Measurements from ENCODE around the gene RIPK3. TPM values are rescaled to one million over a fixed set of nuclear protein-coding genes. Genes with fewer than 3 reads are reported as not detected.

Gene RIPK3
- total and polyA plus RNA-seq, 2 of the 8 experiments (the other 6 are each of a cell fraction or from before 2014, with no cell fraction given), result 0.24 to 0.39 TPM

GRCh38 chr14:24364841-24365240, 25.1 kb upstream of the RIPK3 start:
- Histone ChIP-seq H3K56ac (replicated peaks; ENCODE audit: insufficient read length, low read depth, low read length) (no peak overlapping the region), H3K4me1 (replicated peaks in 1 of 4; ENCODE audit: control insufficient read depth in 3 of 4, insufficient read depth in 4 of 4, low read length in 3 of 4) (peaks cover 0 to 10% (median 6%) of the 10 kb centered on the region in 4 experiments; a peak in 5 of 7 replicates), H2AK5ac (ENCODE audit: low read depth, low read length) (no peak overlapping the region), H4K8ac (ENCODE audit: extremely low read depth, insufficient read depth, low read length) (no peak overlapping the region), H3K23me2 (ENCODE audit: low read depth, low read length) (peaks cover 16% of the 10 kb centered on the region), H4K20me1 (replicated peaks in 1 of 2; ENCODE audit: control insufficient read depth in 1 of 2, insufficient read depth in 2 of 2, low read length in 2 of 2) (no peaks in the 10 kb centered on the region), H2BK120ac (replicated peaks; ENCODE audit: low read depth, low read length) (no peak overlapping the region), H3K4me3 (ENCODE audit: extremely low read depth in 1 of 4, insufficient read depth in 2 of 4, low read depth in 3 of 4, low read length in 4 of 4) (no peak overlapping the region), H3K27me3 (replicated peaks in 1 of 4; ENCODE audit: control insufficient read depth in 3 of 4, extremely low read depth in 1 of 4, insufficient read depth in 3 of 4, low read length in 3 of 4) (peaks cover 0 to 8% (median 2%) of the 10 kb centered on the region in 4 experiments; a peak in 4 of 7 replicates), H4K5ac (ENCODE audit: insufficient read length, low read depth, low read length) (no peak overlapping the region), H3K79me1 (ENCODE audit: low read depth, low read length) (no peaks in the 10 kb centered on the region; the same call in 1 of the 2 replicates), H3K79me2 (ENCODE audit: control insufficient read depth in 1 of 2, insufficient read depth in 2 of 2, low read length in 2 of 2) (no peaks in the 10 kb centered on the region), H2BK5ac (ENCODE audit: low read depth, low read length) (no peak overlapping the region), H2AFZ (ENCODE audit: low read length) (no peak overlapping the region), H3K36me3 (ENCODE audit: control insufficient read depth in 2 of 4, insufficient read depth in 4 of 4, low read length in 3 of 4) (no peaks in the 10 kb centered on the region), H3K9me3 (ENCODE audit: insufficient read depth in 2 of 2, low read depth in 1 of 2, low read length in 1 of 2) (no peaks in the 10 kb centered on the region), H4K91ac (replicated peaks; ENCODE audit: insufficient read length, low read length) (no peak overlapping the region), H3K4me2 (ENCODE audit: insufficient read depth in 1 of 2, low read depth in 2 of 2, low read length in 2 of 2) (no peak overlapping the region; a peak in 1 of 4 replicates), H3K18ac (ENCODE audit: extremely low read depth, low read length) (no peak overlapping the region), H2BK12ac (ENCODE audit: low read depth, low read length) (no peak overlapping the region), H2BK20ac (ENCODE audit: low read length) (no peak overlapping the region), H3K14ac (ENCODE audit: insufficient read length) (no peak overlapping the region), H2BK15ac (ENCODE audit: low read length) (no peak overlapping the region), H3K9ac (replicated peaks in 1 of 4; ENCODE audit: extremely low read depth in 1 of 4, low read depth in 3 of 4, low read length in 3 of 4) (no peak overlapping the region), H3K27ac (ENCODE audit: low read depth, low read length) (no peak overlapping the region), H3K23ac (ENCODE audit: insufficient read length) (no peak overlapping the region), H3K4ac (replicated peaks; ENCODE audit: insufficient read length, low read depth, low read length) (no peak overlapping the region)
- WGBS, 2 experiments (ENCODE audit: extremely low coverage in 1 of 2, insufficient coverage in 1 of 2, insufficient read length in 1 of 2, insufficient replicate concordance in 2 of 2, low coverage in 1 of 2, low lambda C conversion rate in 2 of 2, missing lambda C conversion rate in 1 of 2), result 90% methylated on average over 1 of the region's 1 CpG; no CpG with 5 or more reads in 1 of the 2 experiments
- FAIRE-seq, result no peak
- no peak for DNase-seq (ENCODE audit: low read depth in 1 of 2, low spot score in 2 of 2)
- CTCF ChIA-PET (ENCODE audit: partially characterized antibody), result interaction anchor here (0.8 to 2.3 kb wide), 24 partner anchors 9 to 77 kb away, joined by 3 to 94 read pairs (median 11); partner anchors contain the start of genes ADCY4, CBLN3, KHNYN and RIPK3
- POLR2A ChIA-PET (ENCODE audit: partially characterized antibody), result no interaction called here
- TF ChIP-seq NANOG (IDR thresholded peaks at IDR 0.05; ENCODE audit: insufficient read depth, low read depth, low read length, poor library complexity, severe bottlenecking) (no peak), SP4 (IDR thresholded peaks at IDR 0.05; ENCODE audit: low read length) (no peak), PHF8 (conservative IDR thresholded peaks at IDR 0.05; ENCODE audit: low read depth, low read length) (no peak), USF2 (IDR thresholded peaks at IDR 0.05; ENCODE audit: low read length) (no peak), POLR2AphosphoS5 (IDR thresholded peaks at IDR 0.05; ENCODE audit: low read depth, low read length) (no peak), E2F6 (IDR thresholded peaks at IDR 0.05) (no peak), TBP (IDR thresholded peaks at IDR 0.05; ENCODE audit: low read depth, low read length) (no peak), CHD2 (IDR thresholded peaks at IDR 0.05; ENCODE audit: low read length) (no peak), MAFK (IDR thresholded peaks at IDR 0.05; ENCODE audit: low read depth, low read length) (no peak), CTBP2 (IDR thresholded peaks at IDR 0.05; ENCODE audit: borderline replicate concordance, insufficient read depth, insufficient read length, low read length) (no peak), JUN (IDR thresholded peaks at IDR 0.05; ENCODE audit: low read depth, low read length) (no peak), RFX5 (IDR thresholded peaks at IDR 0.05; ENCODE audit: borderline replicate concordance, low read depth, low read length) (no peak)
